CD14-positive monocyte (primary cell): ENCODE measurements around the gene DIPK1A. TPM values are rescaled to one million over a fixed set of nuclear protein-coding genes. Genes with fewer than 3 reads are reported as not detected.

Experiments used
- DNase-seq, 3 donors: peaks; one replicate each; pipeline ENCODE4 v3.0.0-alpha.2; 2011 to 2022
- H2AFZ ChIP-seq: 2 replicates; pipeline ENCODE4 v1.6.0; 2012; ENCODE audit warnings: mild to moderate bottlenecking, low read depth, low read length, inconsistent platforms; ENCODE audit not compliant: insufficient read depth, poor library complexity, severe bottlenecking
- H3K27ac ChIP-seq, 2 donors: 1 replicate in 1 of 2; 2 replicates in 1 of 2; pipeline ENCODE4 v1.5.1; 2012 to 2013; ENCODE audit warnings: low read length in 2 of 2, control low read depth in 1 of 2, inconsistent platforms in 1 of 2, low read depth in 1 of 2, mild to moderate bottlenecking in 1 of 2
- H3K27me3 ChIP-seq, 2 donors: one replicate each; pipeline versions ENCODE4 v1.6.0 to v1.6.1; 2011 to 2013; ENCODE audit warnings: low read length in 2 of 2; ENCODE audit not compliant: control insufficient read depth in 2 of 2, insufficient read depth in 2 of 2
- H3K36me3 ChIP-seq, 2 donors: replicated peaks in 1 of 2; 1 replicate in 1 of 2; 2 replicates in 1 of 2; pipeline versions ENCODE4 v1.5.1 to v1.6.1; 2012 to 2013; ENCODE audit warnings: low read length in 2 of 2, control low read depth in 1 of 2, inconsistent platforms in 1 of 2, mild to moderate bottlenecking in 1 of 2; ENCODE audit not compliant: insufficient read depth in 2 of 2, control insufficient read depth in 1 of 2
- H3K4me1 ChIP-seq, 2 donors: 1 replicate in 1 of 2; 2 replicates in 1 of 2; pipeline versions ENCODE4 v1.5.1 to v1.6.1; 2012 to 2013; ENCODE audit warnings: low read length in 2 of 2, control low read depth in 1 of 2, inconsistent platforms in 1 of 2, mild to moderate bottlenecking in 1 of 2, moderate library complexity in 1 of 2; ENCODE audit not compliant: insufficient read depth in 2 of 2, control insufficient read depth in 1 of 2
- H3K4me2 ChIP-seq: replicated peaks from 2 replicates; pipeline ENCODE3; 2012; ENCODE audit warnings: low read length, moderate library complexity, mild to moderate bottlenecking; ENCODE audit not compliant: poor library complexity, severe bottlenecking; ENCODE audit errors: extremely low read depth
- H3K4me3 ChIP-seq, 3 experiments: fragments of 200-600 bp in 1 of 3; sonication (generic) in 1 of 3; replicated peaks in 1 of 3; 1 replicate in 2 of 3; 2 replicates in 1 of 3; pipeline ENCODE4 v1.5.1; 2011 to 2013; ENCODE audit warnings: low read length in 3 of 3, mild to moderate bottlenecking in 3 of 3, control low read depth in 2 of 3, low read depth in 2 of 3, inconsistent platforms in 1 of 3, moderate library complexity in 1 of 3
- H3K79me2 ChIP-seq: 2 replicates; pipeline ENCODE4 v1.6.0; 2012; ENCODE audit warnings: mild to moderate bottlenecking, control low read depth, inconsistent platforms, low read length, moderate library complexity; ENCODE audit not compliant: insufficient read depth
- H3K9ac ChIP-seq: 2 replicates; pipeline ENCODE4 v1.6.0; 2017; ENCODE audit warnings: low read length, mild to moderate bottlenecking; ENCODE audit not compliant: insufficient read depth, poor library complexity, severe bottlenecking
- H3K9me3 ChIP-seq, 2 donors: replicated peaks in 1 of 2; 1 replicate in 1 of 2; 2 replicates in 1 of 2; pipeline versions ENCODE4 v1.5.1 to v1.6.1; 2012 to 2013; ENCODE audit warnings: low read length in 2 of 2, control low read depth in 1 of 2; ENCODE audit not compliant: control insufficient read depth in 1 of 2, insufficient read depth in 1 of 2
- H4K20me1 ChIP-seq: 2 replicates; pipeline ENCODE4 v1.6.0; 2012; ENCODE audit warnings: mild to moderate bottlenecking, low read length, control low read depth, moderate library complexity; ENCODE audit not compliant: insufficient read depth
- H3K27ac Mint-ChIP-seq, 7 donors: one replicate each; pipeline ENCODE4 v1.8.0; 2020; ENCODE audit warnings: mild to moderate bottlenecking in 7 of 7, mixed read lengths in 7 of 7, moderate library complexity in 6 of 7, inconsistent platforms in 2 of 7
- H3K27me3 Mint-ChIP-seq, 3 donors: one replicate each; pipeline ENCODE4 v1.8.0; 2021 to 2022; ENCODE audit warnings: low read depth in 3 of 3, mild to moderate bottlenecking in 3 of 3, mixed read lengths in 3 of 3, moderate library complexity in 3 of 3, inconsistent platforms in 1 of 3
- H3K36me3 Mint-ChIP-seq, 2 donors: one replicate each; pipeline ENCODE4 v1.8.0; 2020; ENCODE audit warnings: mixed read lengths in 2 of 2, inconsistent platforms in 1 of 2, mild to moderate bottlenecking in 1 of 2
- H3K4me1 Mint-ChIP-seq: one replicate; pipeline ENCODE4 v1.8.0; 2020; ENCODE audit warnings: mild to moderate bottlenecking, mixed read lengths
- H3K4me3 Mint-ChIP-seq, 2 donors: one replicate each; pipeline ENCODE4 v1.8.0; 2020; ENCODE audit warnings: mild to moderate bottlenecking in 2 of 2, mixed read lengths in 2 of 2, moderate library complexity in 1 of 2
- H3K9me3 Mint-ChIP-seq, 7 donors: one replicate each; pipeline ENCODE4 v1.8.0; 2020 to 2022; ENCODE audit warnings: mixed read lengths in 7 of 7, mild to moderate bottlenecking in 6 of 7, moderate library complexity in 6 of 7, inconsistent platforms in 2 of 7
- CTCF ChIP-seq: fragments of 200-600 bp; IDR thresholded peaks from one replicate; pipeline ENCODE4 v1.8.0; 2022; ENCODE audit warnings: antibody characterized with exemption, mild to moderate bottlenecking
- WGBS: methylation state at CpG from one replicate; pipeline ENCODE4 v1.1.5; 2013; ENCODE audit warnings: missing lambda C conversion rate; ENCODE audit not compliant: insufficient coverage; 5-methylcytosine and 5-hydroxymethylcytosine counted together
- intact Hi-C, 2 donors: fragments of 100-400 bp; cut with micrococcal nuclease; formaldehyde crosslinking; loops; one replicate each; pipeline versions ENCODE4 v1.15.0 to v1.15.1; 2023
- polyA plus RNA-seq, 3 donors: library from polyadenylated mRNA; depleted of rRNA in 1 of 3; unstranded in 2 of 3; stranded (reverse) in 1 of 3; fragments of 300-500 nt in 2 of 3; fragments of >200 nt in 1 of 3; fragmentation: Illumina TruSeq in 2 of 3; gene quantifications; 1 replicate in 2 of 3; 2 replicates in 1 of 3; pipeline ENCODE4 v1.2.3, GENCODE V29; 2012 to 2021

Gene DIPK1A
- polyA plus RNA-seq, 3 donors = 0.45 to 1.4 (median 0.83) TPM

- peaks cover 12% of the 10 kb centered on the region for H3K4me1 Mint-ChIP-seq
- no peak for DNase-seq
- TF ChIP-seq CTCF = no peak
- Histone ChIP-seq H3K27me3 (no peaks in the 10 kb centered on the region), H3K4me3 (no peak overlapping the region), H3K27ac (no peak overlapping the region), H3K9me3 (peaks cover 0 to 8% of the 10 kb centered on the region in 2 donors), H3K4me2 (no peak overlapping the region), H3K4me1 (peaks cover 11 to 13% of the 10 kb centered on the region in 2 donors), H3K79me2 (no peaks in the 10 kb centered on the region), H3K36me3 (no peaks in the 10 kb centered on the region), H4K20me1 (no peaks in the 10 kb centered on the region), H3K9ac (no peak overlapping the region), H2AFZ (no peak overlapping the region)
- no peak overlapping the region for H3K4me3 Mint-ChIP-seq
- peaks cover 0 to 4% (median 2%) of the 10 kb centered on the region in 3 donors for H3K27me3 Mint-ChIP-seq
- H3K9me3 Mint-ChIP-seq = peaks cover 0 to 31% (median 23%) of the 10 kb centered on the region in 7 donors
- intact Hi-C loops = no loop called here
- no peak overlapping the region for H3K27ac Mint-ChIP-seq
- H3K36me3 Mint-ChIP-seq = no peaks in the 10 kb centered on the region
- no CpG with 5 or more reads among the region's 2 CpGs for WGBS
Observed at GRCh38 chr1:92887465-92887864, 73.8 kb downstream of the DIPK1A start.

GRCh38 chr1:92886886-92887419 lies 74.3 kb downstream of the DIPK1A start:
- no peak overlapping the region for H3K9ac ChIP-seq

More at GRCh38 chr1:92886886-92887419, 74.3 kb downstream of the DIPK1A start:
- Mint-ChIP-seq H3K4me1 (peaks cover 14% of the 10 kb centered on the region), H3K9me3 (peaks cover 0 to 26% (median 18%) of the 10 kb centered on the region in 7 donors), H3K27me3 (peaks cover 0 to 4% (median 2%) of the 10 kb centered on the region in 3 donors), H3K36me3 (no peaks in the 10 kb centered on the region), H3K4me3 (no peak overlapping the region), H3K27ac (no peak overlapping the region)
- H2AFZ ChIP-seq = no peak overlapping the region
- WGBS = 100% methylated on average over 2 of the region's 2 CpGs
- no peak overlapping the region for H3K27ac ChIP-seq
- peaks cover 11 to 13% of the 10 kb centered on the region in 2 donors for H3K4me1 ChIP-seq
- DNase-seq = no peak
- H3K27me3 ChIP-seq = no peaks in the 10 kb centered on the region
- no peaks in the 10 kb centered on the region for H3K36me3 ChIP-seq
- H4K20me1 ChIP-seq = no peaks in the 10 kb centered on the region
- no peak for TF ChIP-seq CTCF
- intact Hi-C loops = no loop called here
- no peak overlapping the region for H3K4me2 ChIP-seq
- H3K9me3 ChIP-seq = peaks cover 0 to 6% of the 10 kb centered on the region in 2 donors
- no peaks in the 10 kb centered on the region for H3K79me2 ChIP-seq
- H3K4me3 ChIP-seq = no peak overlapping the region
